Measurements from ENCODE around the gene PIK3R3. TPM values are rescaled to one million over a fixed set of nuclear protein-coding genes. Genes with fewer than 3 reads are reported as not detected.

Gene PIK3R3
- total RNA-seq, 3 donors from 2014 or later, result 17.9 to 80.3 (median 46.8) TPM

GRCh38 chr1:46131712-46132528 lies 509 bp downstream of the PIK3R3 start:
- peak in 1 of 2 donors; percentile 49 for DNase-seq (ENCODE audit: low spot score in 2 of 2)
- no peak for TF ChIP-seq POLR2A (IDR thresholded peaks at IDR 0.05)
- no peak for TF ChIP-seq CTCF (IDR thresholded peaks at IDR 0.05)
- TF ChIP-seq POLR2AphosphoS5 (IDR thresholded peaks at IDR 0.05), result no peak
- Histone ChIP-seq H3K27me3 (no peaks in the 10 kb centered on the region), H3K4me1 (no peaks in the 10 kb centered on the region), H3K36me3 (no peaks in the 10 kb centered on the region), H3K9me3 (no peaks in the 10 kb centered on the region), H3K27ac (peak overlapping the region; percentile 85 to 94), H3K4me3 (peak overlapping the region; percentile 65 to 81 (median 74))
- intact Hi-C loops (cut with DNase I; ENCODE audit: low total_unique reads), result no loop called here

GRCh38 chr1:46131093-46131492 lies 1.3 kb downstream of the PIK3R3 start:
- no peaks in the 10 kb centered on the region for H3K36me3 ChIP-seq
- peak overlapping the region in 1 of 2 donors; percentile 85 for H3K27ac ChIP-seq
- intact Hi-C loops (cut with DNase I; ENCODE audit: low total_unique reads), result no loop called here
- no peaks in the 10 kb centered on the region for H3K4me1 ChIP-seq
- peak overlapping the region; percentile 65 to 81 (median 74) for H3K4me3 ChIP-seq
- no peaks in the 10 kb centered on the region for H3K27me3 ChIP-seq
- no peak for DNase-seq (ENCODE audit: low spot score in 2 of 2)
- TF ChIP-seq POLR2A (IDR thresholded peaks at IDR 0.05), result no peak
- no peak for TF ChIP-seq POLR2AphosphoS5 (IDR thresholded peaks at IDR 0.05)
- no peak for TF ChIP-seq CTCF (IDR thresholded peaks at IDR 0.05)
- no peaks in the 10 kb centered on the region for H3K9me3 ChIP-seq

- H3K27me3 ChIP-seq, result no peaks in the 10 kb centered on the region
- intact Hi-C loops (cut with DNase I; ENCODE audit: low total_unique reads), result no loop called here
- TF ChIP-seq CTCF (IDR thresholded peaks at IDR 0.05), result no peak
- no peak for TF ChIP-seq POLR2A (IDR thresholded peaks at IDR 0.05)
- TF ChIP-seq POLR2AphosphoS5 (IDR thresholded peaks at IDR 0.05), result no peak
Measured at GRCh38 chr1:46130606-46131005, 1.8 kb downstream of the PIK3R3 start.

DNA sequence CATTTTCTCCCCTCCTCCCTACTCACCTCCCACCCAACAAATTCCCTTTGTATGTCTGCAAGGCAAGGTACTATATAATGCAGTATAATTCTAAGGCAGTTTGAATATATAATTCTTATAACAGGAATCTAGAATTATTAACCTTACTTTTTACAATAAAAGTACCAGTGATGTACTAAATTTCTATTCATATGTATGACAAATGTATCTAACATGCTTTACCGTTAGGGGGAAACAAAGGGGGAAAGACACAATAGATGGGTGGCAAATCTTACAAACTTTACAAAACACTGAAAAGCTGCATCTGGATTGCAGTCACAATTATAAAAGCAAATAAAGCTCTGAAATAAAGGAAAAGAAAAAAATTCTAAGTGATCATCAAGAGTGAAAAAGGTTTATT lies 2.3 kb downstream of the PIK3R3 start:
- no peak for TF ChIP-seq CTCF (IDR thresholded peaks at IDR 0.05)
- no peak for TF ChIP-seq POLR2A (IDR thresholded peaks at IDR 0.05)
- TF ChIP-seq POLR2AphosphoS5 (IDR thresholded peaks at IDR 0.05), result no peak
- Histone ChIP-seq H3K27me3 (no peaks in the 10 kb centered on the region), H3K4me1 (no peaks in the 10 kb centered on the region), H3K9me3 (no peaks in the 10 kb centered on the region), H3K4me3 (peak overlapping the region; percentile 65 to 81 (median 74)), H3K27ac (no peak overlapping the region), H3K36me3 (no peaks in the 10 kb centered on the region)
- intact Hi-C loops (cut with DNase I; ENCODE audit: low total_unique reads), result no loop called here
- no peak for DNase-seq (ENCODE audit: low spot score in 2 of 2)

More at GRCh38 chr1:46130606-46131005, 1.8 kb downstream of the PIK3R3 start:
- H3K4me3 ChIP-seq, result peak overlapping the region; percentile 65 to 81 (median 74)
- DNase-seq (ENCODE audit: low spot score in 2 of 2), result no peak
- H3K36me3 ChIP-seq, result no peaks in the 10 kb centered on the region
- no peaks in the 10 kb centered on the region for H3K9me3 ChIP-seq
- no peaks in the 10 kb centered on the region for H3K4me1 ChIP-seq
- H3K27ac ChIP-seq, result peak overlapping the region in 1 of 2 donors; percentile 85

GRCh38 chr1:46128344-46128743 lies 4.1 kb downstream of the PIK3R3 start:
- intact Hi-C loops (cut with DNase I; ENCODE audit: low total_unique reads), result no loop called here
- DNase-seq (ENCODE audit: low spot score in 2 of 2), result no peak
- Histone ChIP-seq H3K27me3 (no peaks in the 10 kb centered on the region), H3K4me3 (peak overlapping the region in 2 of 3 donors; percentile 44 to 65), H3K4me1 (no peaks in the 10 kb centered on the region), H3K9me3 (no peaks in the 10 kb centered on the region), H3K27ac (peak overlapping the region; percentile 69 to 76), H3K36me3 (no peaks in the 10 kb centered on the region)
- no peak for TF ChIP-seq CTCF (IDR thresholded peaks at IDR 0.05)
- TF ChIP-seq POLR2AphosphoS5 (IDR thresholded peaks at IDR 0.05), result no peak
- TF ChIP-seq POLR2A (IDR thresholded peaks at IDR 0.05), result no peak
